NT2/D1 (cell line): Measurements from ENCODE around the gene DCTN4.

ENCODE experiments used
- DNase-seq: peaks from one replicate; pipeline ENCODE4 v3.0.0-alpha.2; 2011; ENCODE audit warnings: low read depth, low spot score
- H3K27me3 ChIP-seq: 2 replicates; pipeline ENCODE4 v1.6.0; 2011; ENCODE audit warnings: mild to moderate bottlenecking; ENCODE audit not compliant: insufficient read length, insufficient read depth
- H3K36me3 ChIP-seq: 2 replicates; pipeline ENCODE4 v1.6.1; 2011; ENCODE audit warnings: mild to moderate bottlenecking, low read length, mixed read lengths; ENCODE audit not compliant: insufficient read depth, insufficient read length
- H3K4me1 ChIP-seq: 2 replicates; pipeline ENCODE4 v1.5.1; 2011; ENCODE audit not compliant: insufficient read depth, insufficient read length
- H3K4me3 ChIP-seq: 2 replicates; pipeline ENCODE4 v1.5.1; 2011; ENCODE audit warnings: low read depth; ENCODE audit not compliant: insufficient read length
- H3K9ac ChIP-seq: 2 replicates; pipeline ENCODE4 v1.6.0; 2011; ENCODE audit warnings: low read depth; ENCODE audit not compliant: insufficient read length
- H3K9me3 ChIP-seq: 2 replicates; pipeline ENCODE4 v1.5.1; 2011; ENCODE audit warnings: mild to moderate bottlenecking, low read length; ENCODE audit not compliant: insufficient read depth
- SUZ12 ChIP-seq: IDR thresholded peaks from 2 replicates; pipeline ENCODE4 v1.6.1; 2011; ENCODE audit not compliant: insufficient read length, insufficient read depth; ENCODE audit errors: extremely low read depth
- YY1 ChIP-seq: IDR thresholded peaks from 2 replicates; pipeline ENCODE4 v1.6.1; 2011; ENCODE audit not compliant: insufficient read length, insufficient read depth
- ZNF274 ChIP-seq: IDR thresholded peaks from 2 replicates; pipeline ENCODE4 v1.6.1; 2011; ENCODE audit warnings: mild to moderate bottlenecking, low read depth, low read length

DCTN4 gene

GRCh38 chr5:150662731-150663516, 95.9 kb downstream of the DCTN4 start:
- Histone ChIP-seq H3K9ac (no peak overlapping the region), H3K4me3 (no peak overlapping the region), H3K36me3 (peaks cover 4% of the 10 kb centered on the region), H3K9me3 (no peaks in the 10 kb centered on the region), H3K4me1 (peaks cover 13% of the 10 kb centered on the region), H3K27me3 (no peaks in the 10 kb centered on the region)
- TF ChIP-seq YY1 (no peak), SUZ12 (no peak), ZNF274 (no peak)
- no peak for DNase-seq

- no peak overlapping the region for H3K9ac ChIP-seq
- peaks cover 4% of the 10 kb centered on the region for H3K36me3 ChIP-seq
- no peak overlapping the region for H3K4me3 ChIP-seq
- no peak for DNase-seq
- peaks cover 15% of the 10 kb centered on the region for H3K4me1 ChIP-seq
- H3K9me3 ChIP-seq: no peaks in the 10 kb centered on the region
- TF ChIP-seq SUZ12: no peak
- TF ChIP-seq ZNF274: no peak
- no peak for TF ChIP-seq YY1
- no peaks in the 10 kb centered on the region for H3K27me3 ChIP-seq
Observed at GRCh38 chr5:150661821-150662596, 96.8 kb downstream of the DCTN4 start.

GRCh38 chr5:150661086-150661485, 97.7 kb downstream of the DCTN4 start, which contains the start of gene MYOZ3:
Gene MYOZ3, plus strand, starts transcription at chr5:150661251. Its CDS starts 1,691 bp downstream, at chr5:150662942.
- Histone ChIP-seq H3K4me3 (no peak within 1 kb of the TSS), H3K4me1 (peaks cover 15% of the 10 kb centered on the region), H3K9ac (peak within 1 kb of the TSS; percentile 67), H3K36me3 (peaks cover 4% of the 10 kb centered on the region), H3K27me3 (no peaks in the 10 kb centered on the region), H3K9me3 (no peaks in the 10 kb centered on the region)
- no peak for DNase-seq
- TF ChIP-seq YY1: no peak
- TF ChIP-seq ZNF274: no peak
- no peak for TF ChIP-seq SUZ12

GRCh38 chr5:150660108-150660831, 98.5 kb downstream of the DCTN4 start:
- Histone ChIP-seq H3K4me1 (peaks cover 15% of the 10 kb centered on the region), H3K36me3 (peaks cover 3% of the 10 kb centered on the region), H3K4me3 (no peak overlapping the region), H3K9me3 (no peaks in the 10 kb centered on the region), H3K27me3 (no peaks in the 10 kb centered on the region), H3K9ac (no peak overlapping the region)
- DNase-seq: no peak
- no peak for TF ChIP-seq ZNF274
- TF ChIP-seq SUZ12: no peak
- no peak for TF ChIP-seq YY1

- Histone ChIP-seq H3K4me1 (peaks cover 15% of the 10 kb centered on the region), H3K4me3 (no peak overlapping the region), H3K9ac (no peak overlapping the region), H3K9me3 (no peaks in the 10 kb centered on the region), H3K27me3 (no peaks in the 10 kb centered on the region), H3K36me3 (no peaks in the 10 kb centered on the region)
- TF ChIP-seq ZNF274: no peak
- TF ChIP-seq YY1: no peak
- TF ChIP-seq SUZ12: no peak
- DNase-seq: no peak
Observed at GRCh38 chr5:150659360-150660107, 99.3 kb downstream of the DCTN4 start.

GRCh38 chr5:150658699-150659265, 100.0 kb downstream of the DCTN4 start:
- TF ChIP-seq ZNF274: no peak
- no peak for TF ChIP-seq YY1
- no peak for TF ChIP-seq SUZ12
- no peaks in the 10 kb centered on the region for H3K27me3 ChIP-seq
- DNase-seq: no peak
- no peak overlapping the region for H3K4me3 ChIP-seq
- peaks cover 6% of the 10 kb centered on the region for H3K36me3 ChIP-seq
- no peak overlapping the region for H3K9ac ChIP-seq
- H3K9me3 ChIP-seq: no peaks in the 10 kb centered on the region
- peaks cover 15% of the 10 kb centered on the region for H3K4me1 ChIP-seq
